Activated T-helper 1 cell treated with anti-CD3 and anti-CD28 coated beads, Interleukin-12 subunit alpha, Interleukin-12 subunit beta, Interleukin-2, Interleukin-4 antibody, amounts not matched to agents 30 ng/mL and 10 ng/mL and 1 ng/mL, durations not matched to agents 14 hours and 24 hours and 36 hours (primary cell): ENCODE measurements around the gene UNKL. TPM values are rescaled to one million over a fixed set of nuclear protein-coding genes. Genes with fewer than 3 reads are reported as not detected.

Experiments
- DNase-seq: peaks from one replicate; pipeline ENCODE4 v3.0.0; 2021; ENCODE audit warnings: low spot score
- H3K27ac Mint-ChIP-seq: one replicate; pipeline ENCODE4 v1.8.0; 2021; ENCODE audit warnings: mild to moderate bottlenecking, mixed read lengths
- H3K27me3 Mint-ChIP-seq: one replicate; pipeline ENCODE4 v1.8.0; 2022; ENCODE audit warnings: mild to moderate bottlenecking, moderate library complexity, mixed read lengths; ENCODE audit not compliant: insufficient read depth
- H3K36me3 Mint-ChIP-seq: one replicate; pipeline ENCODE4 v1.8.0; 2021; ENCODE audit warnings: low read depth, mixed read lengths
- H3K4me1 Mint-ChIP-seq: one replicate; pipeline ENCODE4 v1.8.0; 2021; ENCODE audit warnings: low read depth, mixed read lengths
- H3K4me3 Mint-ChIP-seq: one replicate; pipeline ENCODE4 v1.8.0; 2021; ENCODE audit warnings: mild to moderate bottlenecking, moderate library complexity, mixed read lengths
- H3K9me3 Mint-ChIP-seq: one replicate; pipeline ENCODE4 v1.8.0; 2021; ENCODE audit warnings: mixed read lengths
- intact Hi-C: fragments of 100-400 bp; cut with micrococcal nuclease; formaldehyde crosslinking; loops from one replicate; pipeline ENCODE4 v1.15.1; 2024
- total RNA-seq: library from RNA; stranded (reverse); gene quantifications from 2 replicates; pipeline ENCODE4 v1.2.3, GENCODE V29; 2022

Gene UNKL
- total RNA-seq, 1 donor from 2014 or later = 42.7 TPM

DNA sequence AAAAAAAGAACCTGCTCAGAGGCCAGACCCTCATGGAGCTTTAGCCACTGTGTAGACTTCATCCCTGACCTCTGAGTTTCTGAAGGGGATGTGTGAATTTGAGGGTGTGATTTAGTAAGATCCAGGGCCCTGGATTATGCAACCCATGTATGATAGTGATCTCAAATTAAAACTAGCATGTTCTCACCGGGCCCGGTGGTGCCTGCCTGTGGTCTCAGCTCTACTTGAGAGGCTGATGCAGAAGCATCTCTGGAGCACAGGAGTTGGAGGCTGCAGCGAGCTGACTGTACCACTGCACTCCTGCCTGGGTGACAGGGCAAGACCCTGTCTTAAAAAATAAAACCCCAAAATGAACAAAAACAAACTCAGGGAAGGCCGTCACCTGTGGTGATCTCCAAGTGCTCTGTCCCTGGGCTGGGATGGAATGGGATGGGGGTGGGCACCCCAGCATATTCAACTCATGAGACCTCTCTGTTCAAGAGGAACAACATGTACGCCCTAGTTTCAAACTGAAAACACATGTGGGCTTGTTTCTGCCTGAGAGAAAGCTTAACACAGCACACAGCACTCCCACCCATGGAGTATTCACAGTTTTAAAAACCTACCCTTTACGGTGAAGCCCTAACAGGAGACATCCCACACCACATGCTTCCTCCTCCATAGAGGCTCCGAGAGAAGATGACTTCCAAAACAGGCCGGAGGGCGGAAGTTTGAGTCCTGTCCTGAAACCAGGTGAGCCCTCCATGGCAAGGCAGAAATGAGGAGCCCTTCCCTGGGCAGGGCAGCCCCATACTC lies 32.7 kb downstream of the UNKL start:
- Mint-ChIP-seq H3K4me1 (peaks cover 15% of the 10 kb centered on the region), H3K36me3 (peaks cover 8% of the 10 kb centered on the region), H3K27me3 (no peaks in the 10 kb centered on the region), H3K27ac (no peak overlapping the region), H3K9me3 (no peaks in the 10 kb centered on the region), H3K4me3 (no peak overlapping the region)
- intact Hi-C loops = no loop called here
- DNase-seq = no peak

GRCh38 chr16:1380195-1380594 lies 34.3 kb downstream of the UNKL start:
- Mint-ChIP-seq H3K27ac (peak overlapping the region; percentile 64), H3K9me3 (no peaks in the 10 kb centered on the region), H3K36me3 (peaks cover 8% of the 10 kb centered on the region), H3K27me3 (no peaks in the 10 kb centered on the region), H3K4me3 (peak overlapping the region; percentile 82), H3K4me1 (peaks cover 15% of the 10 kb centered on the region)
- intact Hi-C loops = no loop called here
- DNase-seq = no peak

DNA sequence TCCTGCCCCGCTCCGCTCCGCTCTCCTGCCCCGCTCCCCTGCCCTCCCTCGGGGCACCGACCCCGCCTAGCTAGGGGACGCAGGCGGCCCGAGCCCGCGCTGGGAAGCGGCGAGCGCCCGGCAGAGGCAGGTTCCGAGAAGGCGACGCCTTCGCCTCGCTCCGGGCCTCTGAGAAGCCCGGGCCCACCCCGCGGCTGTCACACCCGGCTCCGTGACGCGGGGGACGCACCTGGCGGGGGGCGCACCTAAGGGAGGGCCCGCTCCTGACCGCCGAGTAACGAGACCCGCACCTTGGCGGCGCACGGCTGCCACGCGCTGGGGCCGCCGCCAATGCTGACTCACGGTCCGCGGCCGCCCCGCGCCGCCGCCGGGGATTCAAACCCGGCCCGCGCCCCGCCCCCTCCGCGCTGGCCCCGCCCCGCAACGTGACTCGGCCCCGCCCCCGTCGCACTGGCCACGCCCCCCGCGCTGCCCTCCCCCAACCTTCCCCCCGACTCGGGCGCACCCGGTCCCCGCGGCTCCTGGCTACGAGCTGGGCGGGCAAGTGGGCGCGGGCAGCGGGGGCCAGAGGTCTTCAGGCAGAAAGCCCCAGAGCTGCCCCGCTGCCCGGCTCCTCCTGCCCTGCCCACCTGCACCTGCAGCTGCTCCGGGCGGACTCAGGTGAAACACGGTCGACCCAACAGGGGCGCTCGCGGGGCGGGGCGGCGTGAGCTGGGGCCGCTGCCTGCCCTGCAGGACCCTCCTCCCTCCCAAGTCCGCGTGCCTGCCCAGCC lies 35.0 kb downstream of the UNKL start:
- H3K4me3 Mint-ChIP-seq = peak overlapping the region; percentile 83
- peak overlapping the region; percentile 64 for H3K27ac Mint-ChIP-seq
- peak; percentile 60 for DNase-seq
- H3K27me3 Mint-ChIP-seq = no peaks in the 10 kb centered on the region
- intact Hi-C loops = loop anchor here (1.0 to 2.0 kb wide), 6 partner anchors 28 to 113 kb away; partner anchors contain the start of genes GNPTG, TELO2, TSR3 and UBE2I
- no peaks in the 10 kb centered on the region for H3K9me3 Mint-ChIP-seq
- peaks cover 5% of the 10 kb centered on the region for H3K36me3 Mint-ChIP-seq
- H3K4me1 Mint-ChIP-seq = peaks cover 15% of the 10 kb centered on the region

- peak; percentile 71 for DNase-seq
- Mint-ChIP-seq H3K27me3 (no peaks in the 10 kb centered on the region), H3K27ac (peak overlapping the region; percentile 94), H3K9me3 (no peaks in the 10 kb centered on the region), H3K4me3 (peak overlapping the region; percentile 83), H3K36me3 (peaks cover 5% of the 10 kb centered on the region), H3K4me1 (peaks cover 15% of the 10 kb centered on the region)
- intact Hi-C loops = loop anchor here (1.0 to 2.0 kb wide), 6 partner anchors 28 to 114 kb away; partner anchors contain the start of genes GNPTG, TELO2, TSR3 and UBE2I
Measured at GRCh38 chr16:1378804-1379303, 35.6 kb downstream of the UNKL start.

DNA sequence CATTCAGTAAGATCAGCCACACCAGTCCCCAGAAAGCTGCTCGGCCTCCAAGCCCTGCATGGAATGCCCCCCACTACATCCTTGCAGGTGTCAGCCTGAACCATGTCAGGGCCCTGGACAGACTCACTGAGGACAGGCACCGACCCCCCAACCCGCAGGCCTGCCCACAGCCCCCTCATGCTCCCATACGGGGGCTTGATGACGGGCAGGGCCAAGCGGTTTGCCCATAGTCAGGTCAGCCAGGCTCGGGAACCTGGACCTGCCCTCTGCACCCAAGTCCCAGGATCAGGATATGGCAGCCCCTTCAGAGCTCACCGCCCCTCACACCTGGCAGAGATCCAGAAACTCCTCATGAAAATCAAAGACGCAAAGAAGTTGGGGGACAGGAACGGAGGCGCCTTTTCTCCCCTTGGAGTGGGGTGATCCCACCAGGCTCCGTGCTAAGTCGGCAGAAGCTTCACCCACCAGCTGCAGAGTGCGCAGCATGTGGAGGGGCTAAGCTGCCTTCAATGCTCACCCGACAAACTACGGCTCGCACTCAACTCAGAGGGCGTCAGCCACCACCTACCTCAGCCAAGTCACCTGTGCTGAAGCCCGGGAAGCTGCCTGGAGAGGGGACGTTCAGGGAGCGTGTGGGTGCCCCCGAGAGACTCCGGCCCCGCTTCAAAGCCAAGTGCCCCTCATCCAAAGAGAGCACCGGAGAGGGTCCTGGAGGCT lies 36.3 kb downstream of the UNKL start:
- Mint-ChIP-seq H3K27ac (peak overlapping the region; percentile 94), H3K27me3 (no peaks in the 10 kb centered on the region), H3K36me3 (peaks cover 5% of the 10 kb centered on the region), H3K4me3 (peak overlapping the region; percentile 83), H3K9me3 (no peaks in the 10 kb centered on the region), H3K4me1 (peaks cover 15% of the 10 kb centered on the region)
- intact Hi-C loops = loop anchor here (2.0 kb wide), 4 partner anchors 31 to 115 kb away; partner anchors contain the start of genes TELO2 and UBE2I
- no peak for DNase-seq

DNA sequence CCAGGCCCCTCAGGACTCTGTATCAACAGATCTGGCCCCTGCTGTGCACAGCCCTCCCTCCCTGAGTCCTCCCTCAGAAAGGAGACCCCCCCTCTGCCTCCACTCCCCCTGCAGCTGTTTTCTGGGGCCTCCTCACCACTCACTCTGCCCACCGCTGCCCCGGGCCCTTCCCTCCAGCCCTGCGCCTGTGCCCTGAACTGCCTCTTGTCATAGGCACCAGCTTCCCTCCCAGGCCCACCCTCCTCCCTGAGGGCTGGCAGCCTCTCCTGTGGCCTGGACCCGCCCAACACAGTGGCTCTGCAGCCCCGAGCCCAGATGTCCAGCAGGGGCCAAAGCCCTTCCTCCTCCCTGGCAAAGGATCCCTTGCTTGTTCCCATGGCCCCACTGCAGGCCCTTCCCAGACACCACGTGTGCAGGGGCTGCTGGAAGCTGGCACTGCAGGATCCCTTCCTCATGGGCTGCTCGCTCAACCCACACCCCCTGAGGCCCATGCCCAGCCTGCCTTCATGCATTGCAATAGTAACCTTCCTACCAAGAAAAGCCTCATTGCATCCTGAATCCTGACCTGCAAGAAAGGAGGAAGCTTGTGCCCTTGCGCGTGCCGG lies 37.0 kb downstream of the UNKL start:
- Mint-ChIP-seq H3K9me3 (no peaks in the 10 kb centered on the region), H3K27ac (no peak overlapping the region), H3K4me1 (peaks cover 15% of the 10 kb centered on the region), H3K4me3 (peak overlapping the region; percentile 83), H3K36me3 (peaks cover 5% of the 10 kb centered on the region), H3K27me3 (no peaks in the 10 kb centered on the region)
- no peak for DNase-seq
- intact Hi-C loops = loop anchor here (2.0 kb wide), 4 partner anchors 31 to 115 kb away; partner anchors contain the start of genes TELO2 and UBE2I

GRCh38 chr16:1375741-1376410 lies 38.6 kb downstream of the UNKL start:
- no peak for DNase-seq
- Mint-ChIP-seq H3K4me3 (no peak overlapping the region), H3K27me3 (no peaks in the 10 kb centered on the region), H3K4me1 (peaks cover 15% of the 10 kb centered on the region), H3K27ac (peak overlapping the region; percentile 23), H3K9me3 (no peaks in the 10 kb centered on the region), H3K36me3 (peaks cover 5% of the 10 kb centered on the region)
- intact Hi-C loops = no loop called here

GRCh38 chr16:1375298-1375640 lies 39.2 kb downstream of the UNKL start:
- H3K36me3 Mint-ChIP-seq = peaks cover 5% of the 10 kb centered on the region
- no peak for DNase-seq
- intact Hi-C loops = no loop called here
- H3K27me3 Mint-ChIP-seq = no peaks in the 10 kb centered on the region
- H3K4me3 Mint-ChIP-seq = no peak overlapping the region
- H3K4me1 Mint-ChIP-seq = peaks cover 15% of the 10 kb centered on the region
- H3K27ac Mint-ChIP-seq = no peak overlapping the region
- no peaks in the 10 kb centered on the region for H3K9me3 Mint-ChIP-seq

DNA sequence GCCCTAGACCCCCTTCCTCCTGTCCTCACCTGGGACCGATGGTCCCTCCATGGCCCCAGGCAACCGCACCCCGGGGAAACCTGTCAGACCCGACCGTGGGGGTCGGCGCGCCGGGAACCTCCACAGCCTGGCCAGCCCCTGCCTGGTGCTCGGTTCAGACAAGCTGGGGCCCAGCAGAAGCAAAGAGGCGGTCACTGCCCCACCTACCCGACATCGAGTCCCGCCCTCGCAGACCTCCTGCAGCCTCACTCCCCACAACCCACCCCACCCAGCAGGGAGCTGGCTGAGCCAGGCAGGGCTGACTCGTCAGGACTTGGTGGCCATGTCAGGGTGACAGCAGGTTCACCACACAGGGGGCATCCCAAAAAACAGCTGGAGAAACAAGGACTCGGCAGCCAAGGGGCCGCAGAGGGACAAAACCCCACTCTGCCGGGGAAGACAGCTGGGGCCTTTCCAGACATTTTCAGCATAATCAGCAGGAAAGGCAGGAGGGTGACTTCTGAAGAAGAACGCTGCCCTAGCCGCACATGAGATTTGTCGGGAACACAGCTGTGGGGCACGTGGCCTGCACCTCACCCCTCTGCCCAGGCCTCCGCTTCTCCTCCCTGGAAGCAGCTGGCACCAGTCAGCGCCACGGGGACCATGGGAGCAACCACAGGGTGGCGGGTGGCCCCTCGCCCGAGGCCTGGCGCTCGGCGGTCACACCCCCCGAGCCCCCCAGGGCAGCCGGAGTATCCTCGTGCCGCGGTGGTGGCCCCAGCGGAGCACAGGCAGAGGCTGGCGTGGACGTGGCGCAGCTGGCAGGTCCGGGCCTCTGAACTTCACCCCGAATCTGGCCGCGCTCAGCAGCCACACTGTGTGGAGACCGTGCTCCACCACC lies 39.8 kb downstream of the UNKL start:
- no peak overlapping the region for H3K4me3 Mint-ChIP-seq
- H3K4me1 Mint-ChIP-seq = peaks cover 15% of the 10 kb centered on the region
- peaks cover 5% of the 10 kb centered on the region for H3K36me3 Mint-ChIP-seq
- no peak overlapping the region for H3K27ac Mint-ChIP-seq
- H3K27me3 Mint-ChIP-seq = no peaks in the 10 kb centered on the region
- DNase-seq = no peak
- no peaks in the 10 kb centered on the region for H3K9me3 Mint-ChIP-seq
- intact Hi-C loops = no loop called here

GRCh38 chr16:1372292-1372950 lies 42.1 kb downstream of the UNKL start:
- intact Hi-C loops = no loop called here
- no peak for DNase-seq
- H3K4me1 Mint-ChIP-seq = no peaks in the 10 kb centered on the region
- no peaks in the 10 kb centered on the region for H3K9me3 Mint-ChIP-seq
- H3K27ac Mint-ChIP-seq = no peak overlapping the region
- H3K4me3 Mint-ChIP-seq = no peak overlapping the region
- no peaks in the 10 kb centered on the region for H3K27me3 Mint-ChIP-seq
- H3K36me3 Mint-ChIP-seq = no peaks in the 10 kb centered on the region
